IPS-18a (cell line): ENCODE measurements around the gene DNAJC5G.

Experiments used
- H3K27ac ChIP-seq: one replicate; pipeline ENCODE4 v1.5.1; 2013; ENCODE audit warnings: low read length
- H3K27me3 ChIP-seq: one replicate; pipeline ENCODE4 v1.6.1; 2013; ENCODE audit warnings: mild to moderate bottlenecking, low read length; ENCODE audit not compliant: control insufficient read depth, insufficient read depth
- H3K36me3 ChIP-seq: one replicate; pipeline ENCODE4 v1.6.1; 2013; ENCODE audit warnings: low read depth, low read length; ENCODE audit not compliant: control insufficient read depth
- H3K4me1 ChIP-seq: one replicate; pipeline ENCODE4 v1.6.1; 2013; ENCODE audit warnings: low read depth, low read length; ENCODE audit not compliant: control insufficient read depth
- H3K4me3 ChIP-seq: one replicate; pipeline ENCODE4 v1.5.1; 2013; ENCODE audit warnings: low read length
- H3K9ac ChIP-seq: one replicate; pipeline ENCODE4 v1.6.1; 2013; ENCODE audit warnings: mild to moderate bottlenecking, low read length, moderate library complexity
- H3K9me3 ChIP-seq: one replicate; pipeline ENCODE4 v1.6.1; 2013; ENCODE audit warnings: low read depth, low read length; ENCODE audit not compliant: control insufficient read depth

DNAJC5G gene

GRCh38 chr2:27306136-27306535 lies 30.9 kb downstream of the DNAJC5G start:
- H3K9ac ChIP-seq, result no peak overlapping the region
- H3K27ac ChIP-seq, result no peak overlapping the region
- H3K4me3 ChIP-seq, result no peak overlapping the region
- H3K4me1 ChIP-seq, result peaks cover 6% of the 10 kb centered on the region
- H3K36me3 ChIP-seq, result no peaks in the 10 kb centered on the region
- H3K27me3 ChIP-seq, result peaks cover 57% of the 10 kb centered on the region
- no peaks in the 10 kb centered on the region for H3K9me3 ChIP-seq

GRCh38 chr2:27306573-27307286 lies 31.5 kb downstream of the DNAJC5G start:
- no peak overlapping the region for H3K9ac ChIP-seq
- peaks cover 57% of the 10 kb centered on the region for H3K27me3 ChIP-seq
- no peaks in the 10 kb centered on the region for H3K36me3 ChIP-seq
- no peak overlapping the region for H3K27ac ChIP-seq
- peaks cover 6% of the 10 kb centered on the region for H3K4me1 ChIP-seq
- peak overlapping the region; percentile 26 for H3K4me3 ChIP-seq
- H3K9me3 ChIP-seq, result no peaks in the 10 kb centered on the region

- H3K9me3 ChIP-seq, result no peaks in the 10 kb centered on the region
- H3K27me3 ChIP-seq, result peaks cover 57% of the 10 kb centered on the region
- H3K4me3 ChIP-seq, result peak overlapping the region; percentile 26
- peaks cover 6% of the 10 kb centered on the region for H3K4me1 ChIP-seq
- H3K27ac ChIP-seq, result no peak overlapping the region
- H3K9ac ChIP-seq, result no peak overlapping the region
- H3K36me3 ChIP-seq, result no peaks in the 10 kb centered on the region
Measured at GRCh38 chr2:27307287-27307544, 32.0 kb downstream of the DNAJC5G start.

DNA sequence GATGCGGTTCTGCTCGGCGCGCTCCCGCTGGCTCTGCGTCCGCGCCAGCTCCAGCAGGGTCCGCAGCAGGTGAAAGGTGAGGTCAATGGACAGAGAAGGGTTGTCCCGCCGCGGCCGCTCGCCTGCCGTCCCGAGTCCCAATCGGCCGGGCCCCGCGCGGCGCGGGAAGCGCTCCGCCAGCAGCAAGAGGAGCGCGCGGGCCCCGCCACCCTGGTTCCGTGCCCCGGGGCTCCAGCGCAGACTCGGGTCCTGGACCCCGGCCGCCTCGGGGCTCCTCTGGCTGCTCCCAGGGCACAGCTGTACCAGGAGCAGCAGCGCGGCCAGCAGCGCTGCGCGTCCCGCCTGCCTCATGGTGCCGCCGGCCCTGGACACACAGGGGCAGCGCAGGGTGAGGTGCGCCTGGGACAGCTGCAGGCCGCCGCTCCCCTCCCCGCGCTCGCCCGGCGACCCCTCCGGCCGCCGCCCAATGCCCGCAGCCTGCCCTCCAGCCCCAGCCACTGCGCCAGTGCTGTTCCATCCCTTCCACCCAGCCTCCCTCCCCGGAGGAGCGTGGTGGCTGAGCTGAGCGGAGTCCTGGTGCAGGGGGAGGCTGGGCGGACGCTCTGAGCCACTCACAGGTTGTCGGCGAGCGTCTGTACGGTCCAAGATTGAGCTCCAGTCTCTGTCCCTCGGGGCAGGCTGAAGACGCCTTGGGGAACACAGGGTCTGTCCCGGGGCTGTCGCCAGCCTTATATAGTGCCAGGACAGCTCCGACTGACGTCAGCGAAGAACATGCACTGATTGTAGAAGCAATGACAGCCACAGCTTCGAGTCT lies 32.5 kb downstream of the DNAJC5G start:
- Histone ChIP-seq H3K36me3 (no peaks in the 10 kb centered on the region), H3K27ac (no peak overlapping the region), H3K27me3 (peaks cover 57% of the 10 kb centered on the region), H3K4me1 (peaks cover 6% of the 10 kb centered on the region), H3K4me3 (peak overlapping the region; percentile 26), H3K9me3 (no peaks in the 10 kb centered on the region), H3K9ac (no peak overlapping the region)

- Histone ChIP-seq H3K27me3 (peaks cover 57% of the 10 kb centered on the region), H3K9ac (no peak within 1 kb of the TSS), H3K27ac (no peak within 1 kb of the TSS), H3K4me1 (peaks cover 6% of the 10 kb centered on the region), H3K9me3 (no peaks in the 10 kb centered on the region), H3K4me3 (peak within 1 kb of the TSS; percentile 26), H3K36me3 (no peaks in the 10 kb centered on the region)
Measured at GRCh38 chr2:27308359-27308881, 33.2 kb downstream of the DNAJC5G start, which contains the start of gene UCN. Gene UCN (minus strand): TSS chr2:27308445. CDS start chr2:27307895, 550 bp downstream.

DNA sequence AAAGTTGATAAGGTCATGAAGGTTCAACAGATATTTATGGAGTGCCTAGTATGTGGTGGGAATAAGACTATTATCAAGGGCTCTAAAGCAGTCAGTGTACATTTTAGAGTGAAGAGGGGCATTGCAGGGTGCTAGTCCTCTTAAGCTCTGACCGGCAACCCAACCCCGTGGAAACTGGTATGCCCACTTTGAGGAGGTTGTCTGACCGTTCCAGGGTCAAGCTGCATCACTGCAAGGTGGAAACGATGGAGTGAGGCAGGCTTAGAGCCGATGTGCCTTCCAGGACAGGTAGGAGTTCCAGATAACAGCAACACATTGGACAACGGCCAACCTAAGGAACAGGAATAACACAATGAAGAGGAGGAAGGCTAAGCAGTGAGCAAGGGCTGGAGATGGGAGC lies 34.4 kb downstream of the DNAJC5G start:
- peaks cover 6% of the 10 kb centered on the region for H3K4me1 ChIP-seq
- H3K4me3 ChIP-seq, result no peak overlapping the region
- no peaks in the 10 kb centered on the region for H3K36me3 ChIP-seq
- H3K9me3 ChIP-seq, result no peaks in the 10 kb centered on the region
- peaks cover 52% of the 10 kb centered on the region for H3K27me3 ChIP-seq
- H3K9ac ChIP-seq, result no peak overlapping the region
- no peak overlapping the region for H3K27ac ChIP-seq

DNA sequence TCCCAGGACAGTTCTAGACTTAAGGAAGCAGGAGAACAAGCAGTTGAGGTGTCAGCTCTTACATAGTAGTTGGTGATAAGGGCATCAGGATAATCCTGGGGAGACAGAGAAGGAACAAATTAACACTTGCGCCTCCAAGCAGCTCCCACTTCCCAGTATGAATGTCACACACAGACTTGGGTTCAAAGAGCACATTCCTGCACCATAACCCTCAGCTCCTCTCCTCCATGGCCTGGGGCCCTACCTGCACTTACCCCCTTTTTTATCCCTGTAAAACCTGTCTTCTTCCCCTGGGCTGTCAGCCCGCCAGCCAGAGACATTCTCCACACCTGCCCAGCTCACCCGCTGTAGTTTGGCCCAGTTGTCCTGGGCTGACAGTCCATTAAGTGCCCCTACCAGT lies 36.9 kb downstream of the DNAJC5G start:
- H3K9ac ChIP-seq, result no peak overlapping the region
- H3K4me3 ChIP-seq, result no peak overlapping the region
- H3K4me1 ChIP-seq, result peaks cover under 1% of the 10 kb centered on the region
- H3K9me3 ChIP-seq, result no peaks in the 10 kb centered on the region
- H3K27me3 ChIP-seq, result peaks cover 27% of the 10 kb centered on the region
- no peaks in the 10 kb centered on the region for H3K36me3 ChIP-seq
- H3K27ac ChIP-seq, result no peak overlapping the region

- H3K27ac ChIP-seq, result no peak overlapping the region
- no peaks in the 10 kb centered on the region for H3K4me1 ChIP-seq
- H3K27me3 ChIP-seq, result peaks cover 7% of the 10 kb centered on the region
- H3K9ac ChIP-seq, result no peak overlapping the region
- H3K36me3 ChIP-seq, result no peaks in the 10 kb centered on the region
- no peaks in the 10 kb centered on the region for H3K9me3 ChIP-seq
- no peak overlapping the region for H3K4me3 ChIP-seq
Measured at GRCh38 chr2:27313882-27314645, 38.8 kb downstream of the DNAJC5G start.

DNA sequence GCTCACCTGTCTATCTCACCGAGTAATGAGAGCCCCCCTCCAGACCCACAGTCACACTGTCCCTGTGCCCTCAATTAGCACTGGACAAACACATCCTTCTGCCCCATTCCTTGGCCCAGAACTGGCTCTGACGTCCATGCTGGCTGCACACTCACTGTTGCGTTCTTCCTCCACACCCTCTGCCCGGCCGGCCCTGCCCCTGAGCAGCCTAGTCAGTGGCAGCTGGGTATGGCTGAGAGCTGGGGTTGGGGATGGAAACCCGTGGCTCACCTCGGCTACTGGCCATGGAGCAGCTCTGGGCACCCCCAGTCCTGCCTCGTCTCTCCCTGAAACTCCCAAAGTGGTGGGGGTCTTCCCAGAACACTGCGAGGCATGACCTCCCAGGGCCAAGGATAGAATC lies 39.5 kb downstream of the DNAJC5G start:
- H3K4me3 ChIP-seq, result no peak overlapping the region
- no peak overlapping the region for H3K27ac ChIP-seq
- no peaks in the 10 kb centered on the region for H3K4me1 ChIP-seq
- no peak overlapping the region for H3K9ac ChIP-seq
- no peaks in the 10 kb centered on the region for H3K36me3 ChIP-seq
- H3K27me3 ChIP-seq, result peaks cover under 1% of the 10 kb centered on the region
- no peaks in the 10 kb centered on the region for H3K9me3 ChIP-seq

- no peak overlapping the region for H3K27ac ChIP-seq
- no peak overlapping the region for H3K9ac ChIP-seq
- no peaks in the 10 kb centered on the region for H3K9me3 ChIP-seq
- no peaks in the 10 kb centered on the region for H3K27me3 ChIP-seq
- no peaks in the 10 kb centered on the region for H3K4me1 ChIP-seq
- H3K4me3 ChIP-seq, result no peak overlapping the region
- H3K36me3 ChIP-seq, result no peaks in the 10 kb centered on the region
Measured at GRCh38 chr2:27315122-27315521, 39.9 kb downstream of the DNAJC5G start.

DNA sequence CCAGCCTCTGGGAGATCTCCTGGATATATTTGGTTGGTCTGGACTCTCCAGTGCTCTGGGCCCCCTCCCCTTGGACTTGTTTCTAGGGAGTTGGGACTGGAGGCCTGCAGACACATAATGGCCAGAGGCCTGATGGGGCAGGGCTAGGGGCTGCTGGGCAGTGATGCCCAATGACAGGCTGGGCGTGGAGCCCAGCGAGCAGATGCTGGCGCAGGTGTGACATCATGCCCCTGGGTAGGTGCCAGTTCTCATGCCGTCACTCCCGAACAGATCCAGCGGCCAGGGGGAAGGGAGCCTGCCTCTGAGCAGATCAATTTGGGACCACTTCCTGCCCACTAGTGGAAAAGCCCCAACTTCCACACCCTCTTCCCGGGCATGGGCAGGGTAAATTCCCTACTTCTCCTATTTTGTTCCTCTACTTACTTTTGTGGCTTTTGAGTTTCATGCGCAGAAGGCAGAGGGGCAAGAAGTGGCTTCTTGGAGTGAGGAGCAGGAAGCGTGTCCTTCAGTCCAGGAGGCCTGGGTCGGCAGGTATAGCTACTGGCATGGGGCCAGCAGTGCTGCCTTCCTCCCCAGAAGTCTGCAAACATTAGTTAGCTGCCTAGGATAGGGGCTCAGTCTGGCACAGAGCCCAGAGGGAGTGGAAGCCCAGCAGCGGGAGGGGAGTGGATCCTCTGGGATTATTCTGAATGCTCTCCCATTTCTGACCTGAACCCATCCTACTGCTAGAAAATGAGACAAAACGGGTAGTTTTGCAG lies 41.6 kb downstream of the DNAJC5G start:
- Histone ChIP-seq H3K4me1 (peaks cover under 1% of the 10 kb centered on the region), H3K9me3 (no peaks in the 10 kb centered on the region), H3K9ac (no peak overlapping the region), H3K36me3 (no peaks in the 10 kb centered on the region), H3K27ac (no peak overlapping the region), H3K27me3 (no peaks in the 10 kb centered on the region), H3K4me3 (no peak overlapping the region)
